ENCODE data around the gene PDE2A.
A peak's percentile ranks its signal among the peaks of the same experiment; 100 is the strongest.

The PDE2A gene

GRCh38 chr11:72606748-72607468 is 67.3 kb downstream of the PDE2A start:
- no peak for DNase-seq

- DNase-seq, result no peak
Measured at GRCh38 chr11:72605973-72606747, 68.1 kb downstream of the PDE2A start.

- DNase-seq, result no peak
Measured at GRCh38 chr11:72604256-72604655, 70.0 kb downstream of the PDE2A start.

- DNase-seq, result no peak
Measured at GRCh38 chr11:72602250-72602904, 71.8 kb downstream of the PDE2A start.

GRCh38 chr11:72600557-72600956 is 73.7 kb downstream of the PDE2A start:
- DNase-seq, result no peak

GRCh38 chr11:72599325-72600117 is 74.7 kb downstream of the PDE2A start:
- no peak for DNase-seq

GRCh38 chr11:72598906-72599305 is 75.3 kb downstream of the PDE2A start:
- DNase-seq, result no peak

GRCh38 chr11:72598466-72598865 is 75.8 kb downstream of the PDE2A start:
- DNase-seq, result no peak

GRCh38 chr11:72597721-72598120 is 76.5 kb downstream of the PDE2A start:
- DNase-seq, result no peak

- no peak for DNase-seq
Measured at GRCh38 chr11:72595292-72595684, 78.9 kb downstream of the PDE2A start.

GRCh38 chr11:72594493-72595291 is 79.5 kb downstream of the PDE2A start:
- no peak for DNase-seq

GRCh38 chr11:72592698-72593495 is 81.3 kb downstream of the PDE2A start:
- DNase-seq, result no peak

GRCh38 chr11:72591785-72592502 is 82.3 kb downstream of the PDE2A start:
- DNase-seq, result peak; percentile 25

GRCh38 chr11:72591023-72591422 is 83.2 kb downstream of the PDE2A start:
- no peak for DNase-seq

- no peak for DNase-seq
Measured at GRCh38 chr11:72589802-72590761, 84.1 kb downstream of the PDE2A start.

- DNase-seq, result no peak
Measured at GRCh38 chr11:72588421-72589410, 85.5 kb downstream of the PDE2A start.

- DNase-seq, result no peak
Measured at GRCh38 chr11:72587696-72588095, 86.5 kb downstream of the PDE2A start.

All from SHP77 treated with DMSO at 0.1 percent for 48 hours (cell line).